Right lobe of liver (tissue), 6 donors: ENCODE results near the gene IL19. TPM values are rescaled to one million over a fixed set of nuclear protein-coding genes. Genes with fewer than 3 reads are reported as not detected.

ENCODE experiments used
- ATAC-seq, 4 donors: fragments of 200-7000 bp; cut with Tn5 transposase; one replicate each; pipeline ENCODE4 v1.9.1; 2020; ENCODE audit warnings: mild to moderate bottlenecking in 4 of 4, moderate library complexity in 4 of 4
- DNase-seq, 3 donors: peaks; one replicate each; pipeline ENCODE4 v3.0.0-alpha.2; 2020
- H3K27ac ChIP-seq, 3 donors: fragments of 200-600 bp; one replicate each; pipeline ENCODE4 v1.8.0; 2022
- H3K27me3 ChIP-seq, 2 donors: fragments of 200-600 bp; one replicate each; pipeline ENCODE4 v1.8.0; 2022
- H3K36me3 ChIP-seq, 4 donors: fragments of 200-600 bp; sonication (generic) in 1 of 4; one replicate each; pipeline versions ENCODE4 v1.5.1 to v1.8.0; 2017 to 2022; ENCODE audit warnings: control low read depth in 1 of 4
- H3K4me1 ChIP-seq, 4 donors: fragments of 200-600 bp; sonication (generic) in 1 of 4; one replicate each; pipeline versions ENCODE4 v1.5.1 to v1.8.0; 2017 to 2022; ENCODE audit warnings: control low read depth in 1 of 4
- H3K4me3 ChIP-seq, 3 donors: fragments of 200-600 bp; one replicate each; pipeline ENCODE4 v1.8.0; 2022
- H3K9me3 ChIP-seq, 4 donors: fragments of 200-600 bp; sonication (generic) in 1 of 4; one replicate each; pipeline versions ENCODE4 v1.5.1 to v1.8.0; 2017 to 2022; ENCODE audit warnings: control low read depth in 1 of 4
- CTCF ChIP-seq, 4 donors: fragments of 200-600 bp in 3 of 4; fragments of 450-650 bp in 1 of 4; IDR thresholded peaks; one replicate each; pipeline versions ENCODE4 v1.5.1 to v1.8.0; 2016 to 2022; ENCODE audit warnings: antibody characterized with exemption in 4 of 4, mild to moderate bottlenecking in 2 of 4
- POLR2A ChIP-seq: fragments of 450-650 bp; IDR thresholded peaks from one replicate; pipeline ENCODE4 v1.6.1; 2017; ENCODE audit warnings: antibody characterized with exemption, mild to moderate bottlenecking
- WGBS: methylation state at CpG from one replicate; pipeline ENCODE4 v1.1.6; 2018; ENCODE audit warnings: low coverage, low lambda C conversion rate; ENCODE audit not compliant: insufficient coverage; ENCODE audit errors: missing lambda C conversion rate; 5-methylcytosine and 5-hydroxymethylcytosine counted together
- intact Hi-C, 2 donors: fragments of 100-400 bp; cut with DNase I; formaldehyde crosslinking; loops; one replicate each; pipeline versions ENCODE4 v1.11.2 to v1.14.1; 2022
- total RNA-seq, 6 experiments: library from RNA; depleted of rRNA in 2 of 6; stranded (reverse); fragments of >200 nt in 2 of 6; fragmentation: NEBNext Ultra II Directional in 3 of 6; extraction: Animal tissue kit (Norgen Biotek cat#: 25700) in 3 of 6; gene quantifications; one replicate each; pipeline versions ENCODE4 v1.1.0 to v1.2.4, GENCODE V29; 2016 to 2023
- donor health status: DM: no; HTN: yes; CAD: no.
- donor health status: DM: no; HTN: no; CAD: no.
- donor health status: DM: no; HTN: no; CAD: no.
- donor health status: DM: no; HTN: yes; CAD: no.
- donor health status: DM: no; HTN: yes; CAD: no.

IL19 gene
- total RNA-seq, 6 experiments from 2014 or later = not detected

- Histone ChIP-seq H3K27ac (no peak overlapping the region), H3K4me1 (peaks cover 0 to 28% (median 11%) of the 10 kb centered on the region in 4 donors), H3K36me3 (peaks cover 9 to 42% (median 23%) of the 10 kb centered on the region in 4 donors), H3K27me3 (no peaks in the 10 kb centered on the region), H3K4me3 (no peak overlapping the region), H3K9me3 (no peaks in the 10 kb centered on the region)
- 100% methylated on average over 2 of the region's 6 CpGs for WGBS
- ATAC-seq = no peak
- no peak for TF ChIP-seq CTCF (IDR thresholded peaks at IDR 0.05)
- TF ChIP-seq POLR2A = no peak
- intact Hi-C loops = no loop called here
- DNase-seq = no peak
Measured at GRCh38 chr1:206729050-206729449, 41.5 kb upstream of the IL19 start.

GRCh38 chr1:206729507-206729906 is 41.1 kb upstream of the IL19 start:
- no peak for TF ChIP-seq POLR2A
- no peak for TF ChIP-seq CTCF (IDR thresholded peaks at IDR 0.05)
- no peak overlapping the region for H3K4me3 ChIP-seq
- H3K4me1 ChIP-seq = peaks cover 0 to 24% (median 9%) of the 10 kb centered on the region in 4 donors
- DNase-seq = no peak
- peaks cover 9 to 42% (median 23%) of the 10 kb centered on the region in 4 donors for H3K36me3 ChIP-seq
- intact Hi-C loops = no loop called here
- no peak for ATAC-seq
- H3K27ac ChIP-seq = no peak overlapping the region
- no peaks in the 10 kb centered on the region for H3K27me3 ChIP-seq
- WGBS = 88% methylated on average over 1 of the region's 3 CpGs
- H3K9me3 ChIP-seq = no peaks in the 10 kb centered on the region

DNA sequence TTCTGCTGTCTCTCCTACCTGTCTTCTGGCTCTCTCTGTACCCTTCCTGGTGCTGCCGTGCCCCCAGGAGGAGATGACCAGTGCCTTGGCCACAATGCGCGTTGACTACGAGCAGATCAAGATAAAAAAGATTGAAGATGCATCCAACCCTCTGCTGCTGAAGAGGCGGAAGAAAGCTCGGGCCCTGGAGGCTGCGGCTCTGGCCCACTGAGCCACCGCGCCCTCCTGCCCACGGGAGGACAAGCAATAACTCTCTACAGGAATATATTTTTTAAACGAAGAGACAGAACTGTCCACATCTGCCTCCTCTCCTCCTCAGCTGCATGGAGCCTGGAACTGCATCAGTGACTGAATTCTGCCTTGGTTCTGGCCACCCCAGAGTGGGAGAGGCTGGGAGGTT is 38.1 kb upstream of the IL19 start:
- no peak for DNase-seq
- TF ChIP-seq POLR2A (no peak), CTCF (IDR thresholded peaks at IDR 0.05) (no peak)
- no peaks in the 10 kb centered on the region for H3K27me3 ChIP-seq
- H3K4me3 ChIP-seq = no peak overlapping the region
- no peaks in the 10 kb centered on the region for H3K4me1 ChIP-seq
- intact Hi-C loops = loop anchor here (10.0 kb wide), 1 partner anchor 182 kb away; no protein-coding TSS in a partner anchor
- no peaks in the 10 kb centered on the region for H3K9me3 ChIP-seq
- H3K36me3 ChIP-seq = peaks cover 9 to 42% (median 23%) of the 10 kb centered on the region in 4 donors
- WGBS = 86% methylated on average over 11 of the region's 11 CpGs
- no peak for ATAC-seq
- no peak overlapping the region for H3K27ac ChIP-seq

DNA sequence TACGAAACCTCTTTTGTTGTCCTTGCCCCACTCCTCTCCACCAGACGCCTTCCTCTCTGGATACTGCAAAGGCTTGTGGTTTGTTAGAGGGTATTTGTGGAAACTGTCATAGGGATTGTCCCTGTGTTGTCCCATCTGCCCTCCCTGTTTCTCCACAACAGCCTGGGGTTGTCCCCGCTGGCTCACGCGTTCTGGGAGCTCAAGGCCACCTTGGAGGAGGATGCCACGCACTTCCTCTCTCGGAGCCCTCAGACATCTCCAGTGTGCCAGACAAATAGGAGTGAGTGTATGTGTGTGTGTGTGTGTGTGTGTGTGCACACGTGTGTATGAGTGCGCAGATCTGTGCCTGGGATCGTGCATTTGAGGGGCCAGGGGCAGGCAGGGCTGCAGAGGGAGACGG is 37.6 kb upstream of the IL19 start:
- no peak overlapping the region for H3K27ac ChIP-seq
- TF ChIP-seq POLR2A = no peak
- TF ChIP-seq CTCF (IDR thresholded peaks at IDR 0.05) = no peak
- 89% methylated on average over 4 of the region's 11 CpGs for WGBS
- peaks cover 0 to 5% (median 0%) of the 10 kb centered on the region in 4 donors for H3K4me1 ChIP-seq
- H3K9me3 ChIP-seq = no peaks in the 10 kb centered on the region
- ATAC-seq = no peak
- DNase-seq = no peak
- intact Hi-C loops = loop anchor here (10.0 kb wide), 1 partner anchor 182 kb away; no protein-coding TSS in a partner anchor
- no peaks in the 10 kb centered on the region for H3K27me3 ChIP-seq
- H3K4me3 ChIP-seq = no peak overlapping the region
- peaks cover 9 to 42% (median 23%) of the 10 kb centered on the region in 4 donors for H3K36me3 ChIP-seq
